MM.1S (cell line): ENCODE data around the gene PTK7.

Experiments
- CTCF ChIP-seq: fragments of 300-600 bp; sonication (generic); IDR thresholded peaks from 2 replicates; pipeline ENCODE4 v1.5.1; 2016; ENCODE audit warnings: antibody characterized with exemption, low read length, mixed read lengths
- EZH2 ChIP-seq: fragments of 300-600 bp; sonication (generic); optimal IDR thresholded peaks from 2 replicates; pipeline ENCODE3; 2017; ENCODE audit warnings: low read depth, mild to moderate bottlenecking, antibody characterized with exemption, low read length, mixed read lengths

- TF ChIP-seq CTCF (no peak), EZH2 (no peak)
Measured at GRCh38 chr6:43097098-43097489, 21.0 kb downstream of the PTK7 start.
